ENCODE data around the gene OSER1. TPM values are rescaled to one million over a fixed set of nuclear protein-coding genes. Genes with fewer than 3 reads are reported as not detected.

Gene OSER1
- total RNA-seq, 1 experiment from 2014 or later = 24.3 TPM

DNA sequence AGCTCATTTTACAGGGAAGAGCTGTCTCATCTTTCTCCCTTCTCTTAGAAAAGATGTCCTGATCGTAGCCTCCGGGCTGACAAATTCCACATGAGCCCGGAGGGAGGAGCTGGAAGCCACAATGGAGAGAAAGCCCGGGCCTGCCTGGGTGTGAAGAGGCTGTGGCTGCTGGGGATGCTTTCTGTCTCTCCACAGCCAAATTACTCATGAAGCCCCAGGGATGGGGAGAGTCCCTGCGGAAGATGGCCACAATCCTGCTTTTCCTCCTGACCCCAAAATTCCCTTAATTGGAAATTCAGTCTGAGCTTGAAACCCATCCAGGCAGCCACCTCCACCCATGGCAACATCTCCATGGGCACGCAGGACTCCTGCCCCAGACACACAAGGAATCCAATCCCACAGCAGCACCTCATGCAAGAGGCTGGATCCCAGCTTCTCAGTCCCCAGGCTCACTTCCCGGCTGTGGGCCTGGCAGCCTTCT is 56.0 kb downstream of the OSER1 start:
- Mint-ChIP-seq H3K4me3 (no peak overlapping the region), H3K4me1 (no peaks in the 10 kb centered on the region), H3K9me3 (no peaks in the 10 kb centered on the region), H3K27ac (no peak overlapping the region), H3K27me3 (ENCODE audit: low read depth) (no peaks in the 10 kb centered on the region), H3K36me3 (no peaks in the 10 kb centered on the region)
- no peak for ATAC-seq
- ChIA-PET POLR2A (interaction anchor here (1.3 kb wide), 1 partner anchor 29 kb away, joined by 3 read pairs; no protein-coding TSS in a partner anchor), CTCF (interaction anchor here (1.0 to 1.9 kb wide), 4 partner anchors 17 to 69 kb away, joined by 4 to 7 read pairs (median 4); no protein-coding TSS in a partner anchor)
- no peak for DNase-seq (ENCODE audit: low spot score)
- TF ChIP-seq, protein P1, sequence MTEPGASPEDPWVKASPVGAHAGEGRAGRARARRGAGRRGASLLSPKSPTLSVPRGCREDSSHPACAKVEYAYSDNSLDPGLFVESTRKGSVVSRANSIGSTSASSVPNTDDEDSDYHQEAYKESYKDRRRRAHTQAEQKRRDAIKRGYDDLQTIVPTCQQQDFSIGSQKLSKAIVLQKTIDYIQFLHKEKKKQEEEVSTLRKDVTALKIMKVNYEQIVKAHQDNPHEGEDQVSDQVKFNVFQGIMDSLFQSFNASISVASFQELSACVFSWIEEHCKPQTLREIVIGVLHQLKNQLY (CRISPR knock-in tag; IDR thresholded peaks at IDR 0.05) = no peak
- no peak for TF ChIP-seq GTF2I (CRISPR knock-in tag; conservative IDR thresholded peaks at IDR 0.05)
- TF ChIP-seq, protein P2, sequence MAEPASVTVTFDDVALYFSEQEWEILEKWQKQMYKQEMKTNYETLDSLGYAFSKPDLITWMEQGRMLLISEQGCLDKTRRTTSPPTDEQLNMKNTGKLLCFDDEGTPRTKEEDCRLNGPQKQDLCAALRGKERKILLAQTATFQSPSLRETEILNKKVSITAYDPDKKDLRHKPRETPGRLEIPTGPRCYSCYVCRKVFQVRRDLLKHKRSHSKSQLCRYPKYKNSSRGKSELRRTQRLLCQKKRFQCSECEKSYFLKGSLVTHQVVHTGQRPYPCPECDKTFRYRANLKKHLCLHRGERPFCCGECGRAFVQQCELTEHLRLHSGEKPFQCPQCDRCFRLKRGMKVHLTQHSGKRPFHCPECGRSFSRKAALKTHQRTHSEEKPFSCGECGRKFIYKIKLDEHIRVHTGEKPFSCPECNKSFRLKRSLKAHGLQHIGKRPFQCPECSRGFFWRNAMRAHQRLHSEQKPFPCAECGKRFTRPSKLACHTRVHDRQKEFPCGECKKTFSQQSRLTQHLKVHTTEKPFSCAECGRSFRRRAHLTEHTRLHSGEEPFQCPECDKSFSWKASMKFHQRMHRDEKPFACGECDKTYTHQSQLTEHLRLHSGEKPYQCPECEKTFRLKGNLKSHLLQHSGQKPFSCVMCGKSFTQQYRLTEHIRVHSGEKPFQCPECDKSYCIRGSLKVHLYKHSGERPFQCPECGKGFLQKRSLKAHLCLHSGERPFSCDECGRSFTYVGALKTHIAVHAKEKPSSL (CRISPR knock-in tag; conservative IDR thresholded peaks at IDR 0.05) = no peak
- TF ChIP-seq, protein P3, sequence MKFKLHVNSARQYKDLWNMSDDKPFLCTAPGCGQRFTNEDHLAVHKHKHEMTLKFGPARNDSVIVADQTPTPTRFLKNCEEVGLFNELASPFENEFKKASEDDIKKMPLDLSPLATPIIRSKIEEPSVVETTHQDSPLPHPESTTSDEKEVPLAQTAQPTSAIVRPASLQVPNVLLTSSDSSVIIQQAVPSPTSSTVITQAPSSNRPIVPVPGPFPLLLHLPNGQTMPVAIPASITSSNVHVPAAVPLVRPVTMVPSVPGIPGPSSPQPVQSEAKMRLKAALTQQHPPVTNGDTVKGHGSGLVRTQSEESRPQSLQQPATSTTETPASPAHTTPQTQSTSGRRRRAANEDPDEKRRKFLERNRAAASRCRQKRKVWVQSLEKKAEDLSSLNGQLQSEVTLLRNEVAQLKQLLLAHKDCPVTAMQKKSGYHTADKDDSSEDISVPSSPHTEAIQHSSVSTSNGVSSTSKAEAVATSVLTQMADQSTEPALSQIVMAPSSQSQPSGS (CRISPR knock-in tag; IDR thresholded peaks at IDR 0.05; ENCODE audit: borderline replicate concordance, low read depth) = no peak
- TF ChIP-seq CREM (CRISPR knock-in tag; IDR thresholded peaks at IDR 0.05) = no peak
- TF ChIP-seq, protein P4, sequence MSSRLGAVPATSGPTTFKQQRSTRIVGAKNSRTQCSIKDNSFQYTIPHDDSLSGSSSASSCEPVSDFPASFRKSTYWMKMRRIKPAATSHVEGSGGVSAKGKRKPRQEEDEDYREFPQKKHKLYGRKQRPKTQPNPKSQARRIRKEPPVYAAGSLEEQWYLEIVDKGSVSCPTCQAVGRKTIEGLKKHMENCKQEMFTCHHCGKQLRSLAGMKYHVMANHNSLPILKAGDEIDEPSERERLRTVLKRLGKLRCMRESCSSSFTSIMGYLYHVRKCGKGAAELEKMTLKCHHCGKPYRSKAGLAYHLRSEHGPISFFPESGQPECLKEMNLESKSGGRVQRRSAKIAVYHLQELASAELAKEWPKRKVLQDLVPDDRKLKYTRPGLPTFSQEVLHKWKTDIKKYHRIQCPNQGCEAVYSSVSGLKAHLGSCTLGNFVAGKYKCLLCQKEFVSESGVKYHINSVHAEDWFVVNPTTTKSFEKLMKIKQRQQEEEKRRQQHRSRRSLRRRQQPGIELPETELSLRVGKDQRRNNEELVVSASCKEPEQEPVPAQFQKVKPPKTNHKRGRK (CRISPR knock-in tag; IDR thresholded peaks at IDR 0.05; ENCODE audit: borderline replicate concordance) = no peak
- no peak for TF ChIP-seq IRF2 (CRISPR knock-in tag; IDR thresholded peaks at IDR 0.05; ENCODE audit: borderline replicate concordance, low read depth)
- TF ChIP-seq ZNF121 (CRISPR knock-in tag; IDR thresholded peaks at IDR 0.05) = no peak
- TF ChIP-seq, protein P5, sequence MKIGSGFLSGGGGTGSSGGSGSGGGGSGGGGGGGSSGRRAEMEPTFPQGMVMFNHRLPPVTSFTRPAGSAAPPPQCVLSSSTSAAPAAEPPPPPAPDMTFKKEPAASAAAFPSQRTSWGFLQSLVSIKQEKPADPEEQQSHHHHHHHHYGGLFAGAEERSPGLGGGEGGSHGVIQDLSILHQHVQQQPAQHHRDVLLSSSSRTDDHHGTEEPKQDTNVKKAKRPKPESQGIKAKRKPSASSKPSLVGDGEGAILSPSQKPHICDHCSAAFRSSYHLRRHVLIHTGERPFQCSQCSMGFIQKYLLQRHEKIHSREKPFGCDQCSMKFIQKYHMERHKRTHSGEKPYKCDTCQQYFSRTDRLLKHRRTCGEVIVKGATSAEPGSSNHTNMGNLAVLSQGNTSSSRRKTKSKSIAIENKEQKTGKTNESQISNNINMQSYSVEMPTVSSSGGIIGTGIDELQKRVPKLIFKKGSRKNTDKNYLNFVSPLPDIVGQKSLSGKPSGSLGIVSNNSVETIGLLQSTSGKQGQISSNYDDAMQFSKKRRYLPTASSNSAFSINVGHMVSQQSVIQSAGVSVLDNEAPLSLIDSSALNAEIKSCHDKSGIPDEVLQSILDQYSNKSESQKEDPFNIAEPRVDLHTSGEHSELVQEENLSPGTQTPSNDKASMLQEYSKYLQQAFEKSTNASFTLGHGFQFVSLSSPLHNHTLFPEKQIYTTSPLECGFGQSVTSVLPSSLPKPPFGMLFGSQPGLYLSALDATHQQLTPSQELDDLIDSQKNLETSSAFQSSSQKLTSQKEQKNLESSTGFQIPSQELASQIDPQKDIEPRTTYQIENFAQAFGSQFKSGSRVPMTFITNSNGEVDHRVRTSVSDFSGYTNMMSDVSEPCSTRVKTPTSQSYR (CRISPR knock-in tag; IDR thresholded peaks at IDR 0.05) = no peak
- TF ChIP-seq NFYB (CRISPR knock-in tag; conservative IDR thresholded peaks at IDR 0.05; ENCODE audit: low read depth) = no peak
- no peak for TF ChIP-seq ZNF219 (CRISPR knock-in tag; IDR thresholded peaks at IDR 0.05; ENCODE audit: borderline replicate concordance)
- no peak for TF ChIP-seq ELF4 (CRISPR knock-in tag; IDR thresholded peaks at IDR 0.05; ENCODE audit: low read depth)
- no peak for TF ChIP-seq ZNF671 (CRISPR knock-in tag; IDR thresholded peaks at IDR 0.05)
- TF ChIP-seq FOXJ3 (CRISPR knock-in tag; IDR thresholded peaks at IDR 0.05; ENCODE audit: borderline replicate concordance) = no peak
- TF ChIP-seq NFATC4 (CRISPR knock-in tag; IDR thresholded peaks at IDR 0.05) = no peak
- TF ChIP-seq, protein P6, sequence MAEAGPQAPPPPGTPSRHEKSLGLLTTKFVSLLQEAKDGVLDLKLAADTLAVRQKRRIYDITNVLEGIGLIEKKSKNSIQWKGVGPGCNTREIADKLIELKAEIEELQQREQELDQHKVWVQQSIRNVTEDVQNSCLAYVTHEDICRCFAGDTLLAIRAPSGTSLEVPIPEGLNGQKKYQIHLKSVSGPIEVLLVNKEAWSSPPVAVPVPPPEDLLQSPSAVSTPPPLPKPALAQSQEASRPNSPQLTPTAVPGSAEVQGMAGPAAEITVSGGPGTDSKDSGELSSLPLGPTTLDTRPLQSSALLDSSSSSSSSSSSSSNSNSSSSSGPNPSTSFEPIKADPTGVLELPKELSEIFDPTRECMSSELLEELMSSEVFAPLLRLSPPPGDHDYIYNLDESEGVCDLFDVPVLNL (CRISPR knock-in tag; IDR thresholded peaks at IDR 0.05; ENCODE audit: borderline replicate concordance, low read depth) = no peak
